ENCODE results near the gene ZEB2.

ZEB2 gene

GRCh38 chr2:144446136-144446535 lies 73.8 kb downstream of the ZEB2 start:
- DNase-seq = no peak

DNA sequence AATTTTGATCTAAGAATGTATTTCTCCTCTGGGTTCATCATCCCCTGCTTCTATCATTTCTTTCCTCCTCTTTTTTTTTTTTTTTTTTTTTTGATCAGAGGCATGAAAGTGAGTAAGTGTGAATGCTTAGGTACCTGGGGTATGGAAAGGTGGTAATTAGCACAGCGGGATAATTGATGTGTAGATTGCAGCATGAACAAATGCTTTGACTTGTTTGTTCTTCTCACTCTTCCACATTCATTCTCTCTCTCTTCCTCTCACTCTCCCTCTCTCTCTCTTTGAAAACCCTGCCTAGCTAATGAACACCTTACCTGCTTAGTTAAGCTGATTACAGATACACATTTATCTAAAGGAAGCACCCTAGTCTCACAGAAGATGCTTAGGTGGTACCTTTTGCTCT lies 74.7 kb downstream of the ZEB2 start:
- DNase-seq = no peak

DNA sequence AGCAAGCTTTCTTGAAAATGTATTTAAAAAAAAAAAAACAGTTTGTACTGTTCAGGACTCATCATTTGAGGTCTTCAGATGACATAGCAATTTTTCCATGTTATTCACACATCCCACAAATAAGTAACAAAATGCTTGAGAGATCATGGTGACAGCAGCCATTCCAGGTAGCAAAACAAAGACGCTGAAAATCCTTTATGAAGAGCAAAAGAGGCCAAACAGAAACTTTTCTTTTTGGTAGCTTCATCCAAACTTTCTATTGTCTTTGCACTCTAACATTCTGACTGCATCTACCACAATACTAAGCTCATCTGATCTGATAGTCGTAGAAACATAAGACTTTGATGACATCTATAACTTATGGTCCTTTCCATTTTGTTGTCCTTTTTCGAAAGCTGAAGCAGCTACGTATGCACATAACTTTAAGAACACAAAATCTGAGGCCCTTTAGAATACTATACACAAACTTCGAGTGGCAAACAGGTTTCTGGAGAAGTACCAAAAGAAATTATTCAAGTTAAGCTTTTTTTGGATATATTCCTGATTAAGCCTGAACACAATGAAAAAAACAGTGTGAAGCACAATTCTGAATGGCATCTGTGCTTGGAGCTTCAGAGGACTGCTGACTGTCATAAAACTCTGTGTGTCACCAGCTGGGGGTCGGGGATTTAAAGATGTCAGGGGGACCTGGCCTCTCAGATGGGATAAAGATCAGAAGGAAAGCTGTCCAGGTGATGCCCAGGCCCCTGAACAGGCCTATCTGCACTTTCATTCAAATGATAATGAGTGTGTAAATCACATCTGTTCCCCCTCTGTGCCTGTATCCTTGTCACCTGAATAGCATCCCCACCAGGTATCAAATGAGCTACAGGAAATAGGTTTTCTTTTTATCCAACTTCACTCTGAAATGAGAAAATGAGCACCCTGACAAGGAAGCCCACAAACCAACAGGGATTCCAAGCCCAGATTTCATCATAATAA lies 75.8 kb downstream of the ZEB2 start:
- DNase-seq = no peak

GRCh38 chr2:144441711-144442141 lies 78.2 kb downstream of the ZEB2 start:
- no peak for DNase-seq

DNA sequence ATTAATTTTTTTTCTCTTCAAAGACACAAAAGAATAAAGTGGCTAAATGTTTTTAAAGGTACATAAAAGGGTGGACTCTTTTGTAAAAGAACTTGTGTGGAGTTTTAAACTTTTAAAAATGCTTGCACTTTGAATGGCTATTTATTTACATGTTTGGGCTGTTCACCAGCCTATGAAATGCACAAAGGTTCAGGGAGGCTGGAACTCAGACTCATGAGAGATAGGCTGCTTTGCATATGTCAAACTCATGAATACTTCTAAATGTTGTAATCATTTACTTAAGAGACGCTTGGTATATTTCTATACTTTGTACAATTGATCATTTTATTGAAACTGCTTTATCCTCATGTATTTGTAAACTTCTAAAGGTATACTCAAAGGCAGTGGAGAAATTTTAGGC lies 79.9 kb downstream of the ZEB2 start:
- DNase-seq = no peak

DNA sequence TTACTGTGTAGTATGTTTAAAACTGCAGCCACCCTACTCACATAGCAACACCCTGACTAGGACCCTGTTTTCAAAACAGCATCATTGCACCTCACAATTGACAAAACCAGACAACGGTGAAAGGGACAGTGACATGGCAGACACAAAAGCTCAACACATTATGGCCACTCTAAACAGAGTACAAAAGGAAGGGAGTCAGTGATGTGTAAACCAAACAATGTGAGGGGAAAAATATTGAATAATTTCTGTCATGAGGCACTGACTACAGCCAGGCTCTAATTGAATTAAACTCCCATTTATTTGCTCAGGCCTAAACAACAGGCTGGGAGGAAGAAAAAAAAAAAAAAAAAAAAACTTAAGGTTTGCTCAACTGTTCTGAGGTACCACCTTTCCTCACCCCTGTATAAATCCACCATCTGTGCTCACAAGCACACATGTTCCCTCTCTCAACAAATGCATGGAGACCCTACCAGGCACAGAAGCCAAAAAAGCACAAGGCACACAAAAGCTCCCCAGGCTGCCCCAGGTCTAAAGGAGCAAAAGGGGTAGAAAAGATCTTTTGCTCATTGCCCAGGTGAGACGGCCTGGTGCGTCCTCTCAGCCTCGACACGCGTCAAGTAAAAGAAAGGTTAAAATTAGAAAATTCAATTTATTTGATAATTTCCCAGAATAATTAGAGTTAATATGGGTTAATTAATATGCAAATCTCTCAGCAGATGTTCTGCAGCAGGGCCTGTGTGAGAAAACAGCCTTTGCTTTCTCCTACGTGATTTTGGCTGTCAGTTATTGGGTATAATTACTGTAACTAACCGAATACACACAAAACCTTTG lies 80.9 kb downstream of the ZEB2 start:
- DNase-seq = no peak

DNA sequence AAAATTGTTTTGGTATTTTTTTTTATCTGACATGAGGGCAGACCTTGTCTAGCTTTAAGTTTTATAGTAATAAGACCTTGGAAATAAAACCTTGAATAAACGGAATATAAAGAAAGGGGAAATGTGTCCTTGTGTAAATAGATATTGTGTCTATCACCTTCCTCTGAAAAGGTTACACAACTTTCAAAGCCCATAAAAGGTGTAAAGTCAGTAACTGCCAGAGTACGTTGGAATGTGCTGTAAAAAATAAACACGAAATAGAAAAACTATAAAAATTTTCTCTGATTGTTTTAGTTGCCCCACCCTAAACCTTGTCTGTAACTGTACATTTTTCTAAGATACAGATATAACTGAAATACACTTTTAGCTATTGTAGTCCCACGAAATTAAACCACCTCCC lies 82.3 kb downstream of the ZEB2 start:
- DNase-seq = no peak

- no peak for DNase-seq
Observed at GRCh38 chr2:144434425-144435222, 85.3 kb downstream of the ZEB2 start.

DNA sequence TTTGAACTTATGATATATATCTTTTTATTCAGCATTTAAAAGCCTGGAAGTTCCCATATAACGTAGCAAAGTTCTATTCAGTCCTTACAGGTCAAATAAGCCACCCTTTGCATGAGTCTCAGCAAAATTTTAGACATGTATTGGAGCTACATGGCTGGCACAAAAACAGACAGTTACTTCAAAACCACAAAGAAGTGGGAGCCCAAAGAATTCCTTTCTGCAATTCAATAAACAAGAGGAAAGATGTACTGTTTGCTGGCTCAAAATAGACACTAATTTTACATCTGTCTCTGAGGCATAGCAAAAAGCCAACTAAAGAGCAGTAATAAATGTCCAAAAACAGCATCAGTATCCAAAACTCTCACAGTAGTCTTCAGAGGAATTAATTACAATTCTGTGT lies 87.0 kb downstream of the ZEB2 start:
- DNase-seq = no peak

DNA sequence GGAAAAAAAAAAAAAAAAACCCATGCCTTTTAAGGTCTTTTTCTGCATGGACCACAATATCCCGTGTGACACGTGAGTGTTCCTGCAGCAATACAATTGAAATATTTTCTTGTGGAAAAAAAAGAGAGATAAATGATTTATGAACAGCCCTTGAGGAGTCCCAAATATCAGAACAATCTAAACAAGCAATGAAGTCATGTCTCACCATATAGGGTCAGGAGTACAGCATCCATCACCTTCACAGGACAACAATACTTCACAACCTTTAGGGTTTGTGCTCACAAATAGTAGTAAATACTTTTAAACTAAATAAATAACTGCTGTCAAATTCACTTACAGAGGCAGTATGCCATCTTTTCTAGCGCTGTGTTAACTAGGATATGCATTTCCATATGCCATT lies 87.9 kb downstream of the ZEB2 start:
- no peak for DNase-seq

GRCh38 chr2:144431392-144431783 lies 88.5 kb downstream of the ZEB2 start:
- no peak for DNase-seq

DNA sequence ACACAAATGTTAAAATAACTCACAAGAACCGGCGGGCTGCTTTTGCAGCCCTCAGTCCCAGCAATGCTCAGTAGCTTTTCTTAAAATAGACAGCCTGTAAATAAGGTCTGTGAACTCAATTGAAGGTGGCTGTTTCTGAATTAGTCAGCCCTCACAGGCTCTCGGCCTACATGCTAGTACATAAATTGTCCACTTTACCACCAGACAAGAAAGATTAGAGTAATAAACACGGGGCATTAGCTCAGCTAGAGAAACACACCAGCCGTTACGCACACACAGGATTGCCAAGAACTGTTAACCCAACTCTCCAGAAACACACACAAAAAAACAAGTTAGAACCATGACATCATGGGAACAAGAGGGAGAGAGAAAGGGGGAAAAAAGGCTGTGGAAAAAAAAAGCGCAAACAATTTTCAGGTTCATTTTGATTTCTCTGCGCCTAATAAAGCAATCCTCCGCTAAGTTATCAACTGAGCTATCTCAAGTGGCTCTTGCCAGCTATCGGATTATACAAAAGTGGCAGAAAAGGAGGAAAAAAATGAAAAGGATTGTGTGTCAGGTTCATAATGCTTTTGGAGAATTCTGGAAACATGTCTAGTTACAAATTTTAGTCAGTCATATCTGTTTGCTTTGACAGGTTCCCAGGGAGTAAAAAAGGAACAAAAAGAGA lies 89.1 kb downstream of the ZEB2 start:
- DNase-seq = no peak

DNA sequence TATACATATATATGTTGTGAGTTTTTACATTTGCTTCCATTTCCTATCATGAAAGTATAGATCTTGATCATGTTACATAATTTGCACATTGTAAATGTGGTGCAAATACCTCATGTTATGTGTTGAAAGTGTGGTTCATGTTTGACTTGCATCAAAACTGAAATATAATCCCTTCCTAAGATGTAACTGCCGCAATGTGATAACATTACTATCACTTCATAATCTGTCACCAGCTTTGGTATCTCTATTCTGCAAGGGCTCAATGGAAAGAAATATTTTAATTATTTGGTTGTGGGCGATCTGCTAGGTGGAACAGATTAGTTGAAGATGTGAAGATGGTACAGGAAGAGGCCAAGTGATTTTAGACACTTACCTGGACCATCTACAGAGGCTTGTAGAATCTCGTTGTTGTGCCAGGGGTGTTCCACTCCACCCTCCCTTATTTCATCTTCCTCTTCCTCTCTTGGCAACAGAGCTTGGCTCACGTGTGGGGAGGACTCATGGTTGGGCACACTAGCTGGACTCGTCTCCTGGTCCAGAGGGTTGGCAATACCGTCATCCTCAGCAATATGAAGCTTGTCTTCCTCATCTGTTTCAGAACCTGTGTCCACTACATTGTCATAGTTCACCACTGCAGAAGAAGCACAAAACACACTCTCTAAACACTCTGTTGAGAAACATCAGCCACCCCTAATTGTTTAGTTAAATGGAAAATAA lies 90.4 kb downstream of the ZEB2 start:
- no peak for DNase-seq

DNA sequence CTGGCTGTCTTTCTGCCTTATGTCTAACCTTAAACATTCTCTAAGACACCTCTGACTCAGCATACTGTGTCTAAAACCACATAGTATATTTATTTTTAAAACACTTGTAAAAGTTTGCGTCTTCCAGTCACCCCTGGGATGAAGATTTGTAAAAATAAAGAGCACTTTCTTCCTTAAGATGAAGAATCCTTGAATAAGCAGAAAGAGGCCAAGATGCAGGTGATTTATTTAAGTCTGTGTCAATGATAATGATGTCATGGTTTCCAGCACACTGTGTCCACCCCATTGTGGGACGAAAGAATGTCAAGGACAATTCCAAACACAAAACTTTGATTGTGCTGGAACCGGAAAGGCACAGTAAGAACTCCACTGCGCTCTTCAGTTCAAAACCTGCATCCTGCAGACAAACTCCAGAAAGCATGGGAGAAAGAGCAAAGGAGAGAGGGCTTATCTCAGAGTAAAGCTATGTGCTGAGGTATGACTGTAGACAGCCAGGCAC lies 92.9 kb downstream of the ZEB2 start:
- no peak for DNase-seq

GRCh38 chr2:144426355-144426754 lies 93.6 kb downstream of the ZEB2 start:
- DNase-seq = peak; percentile 53 to 74

DNA sequence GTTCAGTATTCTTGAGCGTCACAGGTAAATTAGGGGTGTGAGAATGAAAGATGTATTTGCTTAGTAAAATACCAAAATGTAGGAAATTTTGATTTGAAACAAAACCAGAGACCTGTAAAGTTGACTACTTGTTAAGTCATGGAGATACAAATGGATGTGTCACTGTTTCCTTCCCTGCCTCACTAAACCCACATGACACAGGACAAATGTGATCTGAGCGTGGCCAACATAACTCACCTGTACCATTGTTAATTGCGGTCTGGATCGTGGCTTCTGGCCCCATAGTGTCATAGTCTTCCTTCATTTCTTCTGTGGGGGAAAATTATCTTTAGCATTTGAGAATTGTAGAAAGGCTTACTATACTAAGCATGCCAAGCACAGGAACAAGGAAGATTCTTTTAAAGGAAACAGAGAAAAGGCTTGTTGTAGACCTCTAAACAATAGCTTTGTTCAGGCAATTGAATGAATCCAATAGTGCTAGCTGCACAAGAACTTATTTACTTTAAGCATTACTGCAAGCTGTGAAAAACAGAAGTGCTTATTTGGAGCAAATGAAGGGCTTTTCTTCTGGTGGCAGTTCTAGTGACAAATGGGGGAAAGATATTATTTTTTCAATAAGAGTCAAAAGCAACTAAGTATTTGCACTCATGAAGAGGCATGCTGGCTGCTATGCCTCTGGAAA lies 95.2 kb downstream of the ZEB2 start:
- no peak for DNase-seq

GRCh38 chr2:144421606-144422510 lies 98.1 kb downstream of the ZEB2 start:
- DNase-seq = no peak

GRCh38 chr2:144419218-144419617 lies 100.7 kb downstream of the ZEB2 start:
- no peak for DNase-seq

DNA sequence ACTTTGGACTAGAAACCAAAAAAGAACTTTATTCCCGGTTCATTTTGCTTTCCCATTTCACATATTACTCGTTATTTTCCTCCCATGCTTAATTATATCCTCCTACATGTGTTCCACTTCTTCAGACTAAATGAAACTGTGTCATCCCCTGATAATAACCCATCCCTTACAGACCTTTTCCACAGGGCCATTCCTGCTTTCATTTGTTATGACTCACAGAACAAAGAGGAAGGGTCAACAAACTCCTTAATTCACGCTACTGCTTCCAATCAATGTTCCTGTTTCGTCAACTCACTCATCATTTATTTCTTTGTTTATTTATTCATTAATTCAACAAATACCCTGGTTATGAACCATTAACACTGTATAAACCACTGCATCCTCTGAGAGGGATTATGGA lies 104.5 kb downstream of the ZEB2 start:
- no peak for DNase-seq

DNA sequence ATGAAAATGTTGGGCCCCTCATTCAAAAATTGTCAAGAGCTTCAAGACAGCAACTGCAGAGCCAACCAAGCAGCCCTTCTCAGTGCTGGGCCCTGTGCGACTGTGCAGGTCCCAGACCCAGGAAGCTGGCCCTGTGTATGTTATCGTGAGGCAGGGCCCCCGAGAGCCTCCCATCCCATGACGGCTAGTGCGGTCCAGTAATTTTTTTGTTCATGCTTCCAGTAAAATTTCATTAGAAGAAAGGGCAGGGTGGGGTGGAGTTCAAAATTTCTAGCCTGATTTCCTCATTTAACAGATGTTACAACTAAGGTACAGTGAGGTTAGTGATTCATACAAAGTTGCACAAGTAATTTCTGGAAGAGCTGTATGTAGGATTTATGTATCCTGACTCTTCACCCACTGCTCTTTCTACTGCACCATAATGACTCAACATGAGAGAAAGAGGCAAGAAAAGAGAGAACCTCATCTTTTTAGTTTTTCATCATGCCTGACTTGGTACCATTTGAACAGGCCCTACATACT lies 105.5 kb downstream of the ZEB2 start:
- DNase-seq = peak; percentile 89

All from AML-193 (cell line).